Mesenchymal stem cell (in vitro differentiated cells and primary cell): ENCODE results near the gene PIGR.

Experiments used
- DNase-seq: peaks from one replicate; pipeline ENCODE4 v3.0.0-alpha.2; 2013
- H2AFZ ChIP-seq: one replicate; pipeline ENCODE4 v1.6.1; 2013; ENCODE audit warnings: low read depth, mild to moderate bottlenecking, control low read depth, inconsistent platforms, low read length, moderate library complexity
- H2AK5ac ChIP-seq: 2 replicates; pipeline ENCODE4 v1.6.1; 2013; ENCODE audit warnings: low read length, moderate library complexity, mild to moderate bottlenecking, inconsistent platforms; ENCODE audit not compliant: severe bottlenecking
- H2BK120ac ChIP-seq: one replicate; pipeline ENCODE4 v1.6.1; 2013; ENCODE audit warnings: low read depth, mild to moderate bottlenecking, inconsistent platforms, low read length, moderate library complexity
- H2BK12ac ChIP-seq, 2 experiments: one replicate each; pipeline ENCODE4 v1.6.1; 2013; ENCODE audit warnings: inconsistent platforms in 2 of 2, low read length in 2 of 2, mild to moderate bottlenecking in 2 of 2, moderate library complexity in 2 of 2, control low read depth in 1 of 2
- H2BK15ac ChIP-seq: one replicate; pipeline ENCODE4 v1.6.1; 2013; ENCODE audit warnings: mild to moderate bottlenecking, low read depth, inconsistent platforms; ENCODE audit not compliant: poor library complexity, severe bottlenecking
- H2BK5ac ChIP-seq: 2 replicates; pipeline ENCODE4 v1.6.1; 2013; ENCODE audit warnings: low read depth, mild to moderate bottlenecking, low read length, control low read depth, inconsistent platforms; ENCODE audit not compliant: poor library complexity, severe bottlenecking
- H3K14ac ChIP-seq, 2 experiments: one replicate each; pipeline ENCODE4 v1.6.1; 2013; ENCODE audit warnings: inconsistent platforms in 2 of 2, low read length in 2 of 2, control low read depth in 1 of 2, mild to moderate bottlenecking in 1 of 2, moderate library complexity in 1 of 2
- H3K18ac ChIP-seq, 2 experiments: one replicate each; pipeline ENCODE4 v1.6.1; 2013; ENCODE audit warnings: inconsistent platforms in 2 of 2, low read length in 2 of 2, control low read depth in 1 of 2, low read depth in 1 of 2, mild to moderate bottlenecking in 1 of 2
- H3K23ac ChIP-seq, 2 experiments: one replicate each; pipeline ENCODE4 v1.6.1; 2013; ENCODE audit warnings: inconsistent platforms in 2 of 2, low read length in 2 of 2, mild to moderate bottlenecking in 2 of 2, moderate library complexity in 2 of 2, control low read depth in 1 of 2
- H3K27ac ChIP-seq: 2 replicates; pipeline ENCODE4 v1.5.1; 2013; ENCODE audit warnings: mild to moderate bottlenecking, moderate library complexity, low read length, control low read depth, inconsistent platforms; ENCODE audit not compliant: poor library complexity, severe bottlenecking
- H3K27me3 ChIP-seq, 2 experiments: 2 replicates each; pipeline versions ENCODE4 v1.6.1 to v1.7.0; 2013; ENCODE audit warnings: low read length in 2 of 2, mild to moderate bottlenecking in 2 of 2, moderate library complexity in 2 of 2, control low read depth in 1 of 2, inconsistent platforms in 1 of 2; ENCODE audit not compliant: control insufficient read depth in 1 of 2, insufficient read depth in 1 of 2
- H3K36me3 ChIP-seq, 2 experiments: 2 replicates each; pipeline versions ENCODE4 v1.6.1 to v1.7.0; 2013; ENCODE audit warnings: low read length in 2 of 2, control low read depth in 1 of 2, inconsistent platforms in 1 of 2, low read depth in 1 of 2, mild to moderate bottlenecking in 1 of 2; ENCODE audit not compliant: insufficient read depth in 2 of 2, control insufficient read depth in 1 of 2
- H3K4ac ChIP-seq, 2 experiments: one replicate each; pipeline ENCODE4 v1.6.1; 2013; ENCODE audit warnings: inconsistent platforms in 2 of 2, low read length in 2 of 2, mild to moderate bottlenecking in 2 of 2, moderate library complexity in 2 of 2, control low read depth in 1 of 2, low read depth in 1 of 2
- H3K4me1 ChIP-seq: 2 replicates; pipeline ENCODE4 v1.6.1; 2013; ENCODE audit warnings: low read depth, low read length, control low read depth; ENCODE audit not compliant: control insufficient read depth, insufficient read depth
- H3K4me2 ChIP-seq: 2 replicates; pipeline ENCODE4 v1.6.1; 2013; ENCODE audit warnings: low read length, mild to moderate bottlenecking, inconsistent platforms; ENCODE audit not compliant: poor library complexity, severe bottlenecking
- H3K4me3 ChIP-seq, 2 experiments: 2 replicates each; pipeline versions ENCODE4 v1.5.1 to v1.7.0; 2013; ENCODE audit warnings: low read length in 2 of 2, mild to moderate bottlenecking in 2 of 2, control low read depth in 1 of 2, low read depth in 1 of 2; ENCODE audit not compliant: insufficient read depth in 1 of 2
- H3K79me1 ChIP-seq: replicated peaks from 2 replicates; pipeline ENCODE4 v1.6.1; 2013; ENCODE audit warnings: mild to moderate bottlenecking, control low read depth, low read length, inconsistent platforms; ENCODE audit not compliant: poor library complexity, severe bottlenecking
- H3K9ac ChIP-seq: 2 replicates; pipeline ENCODE4 v1.7.0; 2013; ENCODE audit warnings: mild to moderate bottlenecking, low read length, moderate library complexity
- H3K9me3 ChIP-seq: 2 replicates; pipeline ENCODE4 v1.7.0; 2013; ENCODE audit warnings: mild to moderate bottlenecking, low read length; ENCODE audit not compliant: control insufficient read depth
- H4K8ac ChIP-seq: one replicate; pipeline ENCODE4 v1.6.1; 2013; ENCODE audit warnings: inconsistent platforms, mild to moderate bottlenecking, low read length, moderate library complexity
- H4K91ac ChIP-seq: one replicate; pipeline ENCODE4 v1.6.1; 2013; ENCODE audit warnings: mild to moderate bottlenecking, low read length, inconsistent platforms
- whole genome bisulfite sequencing: methylation state at CpG from one replicate; pipeline ENCODE4 v1.1.7; 2013; ENCODE audit warnings: mixed read lengths; 5-methylcytosine and 5-hydroxymethylcytosine counted together

The PIGR gene

GRCh38 chr1:206930210-206930798 lies 16.0 kb downstream of the PIGR start:
- H2BK12ac ChIP-seq, result no peak overlapping the region
- H3K14ac ChIP-seq, result no peak overlapping the region
- H3K79me1 ChIP-seq, result no peaks in the 10 kb centered on the region
- H2BK5ac ChIP-seq, result no peak overlapping the region
- no peak overlapping the region for H2AK5ac ChIP-seq
- H3K9me3 ChIP-seq, result no peaks in the 10 kb centered on the region
- no peak overlapping the region for H2BK120ac ChIP-seq
- no peak for DNase-seq
- H3K4ac ChIP-seq, result no peak overlapping the region
- H3K36me3 ChIP-seq, result no peaks in the 10 kb centered on the region
- no peak overlapping the region for H3K23ac ChIP-seq
- no peak overlapping the region for H2AFZ ChIP-seq
- H2BK15ac ChIP-seq, result no peak overlapping the region
- no peak overlapping the region for H3K4me3 ChIP-seq
- 94% methylated on average over 17 of the region's 17 CpGs for WGBS
- no peak overlapping the region for H3K9ac ChIP-seq
- no peak overlapping the region for H3K27ac ChIP-seq
- no peak overlapping the region for H3K18ac ChIP-seq
- H4K8ac ChIP-seq, result no peak overlapping the region
- peaks cover 0 to 20% of the 10 kb centered on the region in 2 experiments for H3K27me3 ChIP-seq
- no peak overlapping the region for H3K4me2 ChIP-seq
- no peak overlapping the region for H4K91ac ChIP-seq
- no peaks in the 10 kb centered on the region for H3K4me1 ChIP-seq

- DNase-seq, result no peak
- H3K79me1 ChIP-seq, result no peaks in the 10 kb centered on the region
- H2BK5ac ChIP-seq, result no peak overlapping the region
- H3K14ac ChIP-seq, result no peak overlapping the region
- H3K4me2 ChIP-seq, result no peak overlapping the region
- 83% methylated on average over 3 of the region's 6 CpGs for WGBS
- no peak overlapping the region for H4K91ac ChIP-seq
- no peak overlapping the region for H3K9ac ChIP-seq
- no peak overlapping the region for H3K4me3 ChIP-seq
- no peak overlapping the region for H4K8ac ChIP-seq
- no peak overlapping the region for H3K27ac ChIP-seq
- no peak overlapping the region for H2BK12ac ChIP-seq
- H3K4ac ChIP-seq, result no peak overlapping the region
- H3K4me1 ChIP-seq, result no peaks in the 10 kb centered on the region
- no peaks in the 10 kb centered on the region for H3K36me3 ChIP-seq
- H2BK120ac ChIP-seq, result no peak overlapping the region
- H3K23ac ChIP-seq, result no peak overlapping the region
- no peak overlapping the region for H3K18ac ChIP-seq
- H3K27me3 ChIP-seq, result peaks cover 0 to 17% of the 10 kb centered on the region in 2 experiments
- H2BK15ac ChIP-seq, result no peak overlapping the region
- H3K9me3 ChIP-seq, result no peaks in the 10 kb centered on the region
- no peak overlapping the region for H2AK5ac ChIP-seq
- no peak overlapping the region for H2AFZ ChIP-seq
These were observed 16.7 kb downstream of the PIGR start for GRCh38 chr1:206929524-206929923.

GRCh38 chr1:206926286-206926685 lies 20.0 kb downstream of the PIGR start:
- Histone ChIP-seq H4K91ac (no peak overlapping the region), H2BK5ac (no peak overlapping the region), H3K4me3 (no peak overlapping the region), H3K23ac (no peak overlapping the region), H3K14ac (no peak overlapping the region), H3K9me3 (no peaks in the 10 kb centered on the region), H3K79me1 (no peaks in the 10 kb centered on the region), H3K4me1 (no peaks in the 10 kb centered on the region), H3K4ac (no peak overlapping the region), H2BK120ac (no peak overlapping the region), H3K18ac (no peak overlapping the region), H3K9ac (no peak overlapping the region), H2BK15ac (no peak overlapping the region), H2AFZ (no peak overlapping the region), H3K27ac (no peak overlapping the region), H2BK12ac (no peak overlapping the region), H3K36me3 (no peaks in the 10 kb centered on the region), H2AK5ac (no peak overlapping the region), H3K4me2 (no peak overlapping the region), H3K27me3 (peaks cover 4 to 24% of the 10 kb centered on the region in 2 experiments), H4K8ac (no peak overlapping the region)
- DNase-seq, result no peak
- WGBS, result 100% methylated on average over 2 of the region's 2 CpGs

- Histone ChIP-seq H2BK15ac (no peak overlapping the region), H4K91ac (no peak overlapping the region), H3K4me2 (no peak overlapping the region), H2AFZ (no peak overlapping the region), H3K4me1 (no peaks in the 10 kb centered on the region), H3K14ac (no peak overlapping the region), H3K4me3 (no peak overlapping the region), H2BK5ac (no peak overlapping the region), H4K8ac (no peak overlapping the region), H3K9ac (no peak overlapping the region), H3K27ac (no peak overlapping the region), H3K36me3 (no peaks in the 10 kb centered on the region), H3K18ac (no peak overlapping the region), H2BK120ac (no peak overlapping the region), H3K4ac (no peak overlapping the region), H3K27me3 (peaks cover 4 to 22% of the 10 kb centered on the region in 2 experiments), H3K79me1 (no peaks in the 10 kb centered on the region), H3K23ac (no peak overlapping the region), H3K9me3 (no peaks in the 10 kb centered on the region), H2BK12ac (no peak overlapping the region), H2AK5ac (no peak overlapping the region)
- 87% methylated on average over 11 of the region's 11 CpGs for WGBS
- DNase-seq, result peak; percentile 7
These were observed 21.0 kb downstream of the PIGR start for GRCh38 chr1:206925106-206925736.
